ENCODE results near the gene CD3G.

CD3G gene

DNA sequence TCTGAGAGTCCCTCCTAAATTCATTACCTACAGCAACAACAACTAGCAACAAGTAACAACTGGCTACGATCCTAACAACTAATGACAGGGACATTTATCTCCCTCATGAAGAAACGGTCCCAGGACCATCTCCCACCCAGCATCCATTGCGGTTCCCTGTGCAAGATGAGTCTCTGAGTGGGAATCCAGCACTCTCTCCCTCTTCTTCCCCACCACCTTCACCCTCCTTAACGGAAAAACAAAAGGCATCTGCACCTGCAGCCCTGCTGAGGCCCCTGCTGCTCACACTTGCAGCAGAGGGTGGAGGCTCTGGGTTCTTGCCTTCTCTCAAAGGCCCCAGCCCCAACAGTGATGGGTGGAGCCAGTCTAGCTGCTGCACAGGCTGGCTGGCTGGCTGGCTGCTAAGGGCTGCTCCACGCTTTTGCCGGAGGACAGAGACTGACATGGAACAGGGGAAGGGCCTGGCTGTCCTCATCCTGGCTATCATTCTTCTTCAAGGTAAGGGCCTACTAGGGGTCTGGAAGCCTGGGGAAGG, at the start of gene CD3G:
Gene CD3G (plus strand): TSS at position 364 of the 535 bp plus-strand sequence. CDS start 80 bp downstream, at position 444.
- H3K27me3 ChIP-seq (replicated peaks; ENCODE audit: insufficient read depth, low read length), result no peaks in the 10 kb centered on the region
- H3K4me3 ChIP-seq (ENCODE audit: low read length), result no peak within 1 kb of the TSS
- no peak for DNase-seq
- no peaks in the 10 kb centered on the region for H3K4me1 ChIP-seq (ENCODE audit: low read length)
- H3K9me3 ChIP-seq (replicated peaks; ENCODE audit: insufficient read depth, low read length), result no peaks in the 10 kb centered on the region
- no peaks in the 10 kb centered on the region for H4K20me1 ChIP-seq (ENCODE audit: insufficient read depth, low read length)
- TF ChIP-seq, protein P1, sequence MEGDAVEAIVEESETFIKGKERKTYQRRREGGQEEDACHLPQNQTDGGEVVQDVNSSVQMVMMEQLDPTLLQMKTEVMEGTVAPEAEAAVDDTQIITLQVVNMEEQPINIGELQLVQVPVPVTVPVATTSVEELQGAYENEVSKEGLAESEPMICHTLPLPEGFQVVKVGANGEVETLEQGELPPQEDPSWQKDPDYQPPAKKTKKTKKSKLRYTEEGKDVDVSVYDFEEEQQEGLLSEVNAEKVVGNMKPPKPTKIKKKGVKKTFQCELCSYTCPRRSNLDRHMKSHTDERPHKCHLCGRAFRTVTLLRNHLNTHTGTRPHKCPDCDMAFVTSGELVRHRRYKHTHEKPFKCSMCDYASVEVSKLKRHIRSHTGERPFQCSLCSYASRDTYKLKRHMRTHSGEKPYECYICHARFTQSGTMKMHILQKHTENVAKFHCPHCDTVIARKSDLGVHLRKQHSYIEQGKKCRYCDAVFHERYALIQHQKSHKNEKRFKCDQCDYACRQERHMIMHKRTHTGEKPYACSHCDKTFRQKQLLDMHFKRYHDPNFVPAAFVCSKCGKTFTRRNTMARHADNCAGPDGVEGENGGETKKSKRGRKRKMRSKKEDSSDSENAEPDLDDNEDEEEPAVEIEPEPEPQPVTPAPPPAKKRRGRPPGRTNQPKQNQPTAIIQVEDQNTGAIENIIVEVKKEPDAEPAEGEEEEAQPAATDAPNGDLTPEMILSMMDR (IDR thresholded peaks at IDR 0.05; ENCODE audit: low read length), result no peak
- TF ChIP-seq EZH2 (optimal IDR thresholded peaks at IDR 0.05; ENCODE audit: low read depth, low read length), result no peak
- no peak for TF ChIP-seq EZH2phosphoT487 (IDR thresholded peaks at IDR 0.05; ENCODE audit: low read length)
- H2AFZ ChIP-seq (ENCODE audit: low read length), result no peak within 1 kb of the TSS
- no peaks in the 10 kb centered on the region for H3K79me2 ChIP-seq (ENCODE audit: low read length)
- H3K27ac ChIP-seq (ENCODE audit: low read length), result no peak within 1 kb of the TSS
- no peaks in the 10 kb centered on the region for H3F3A ChIP-seq (ENCODE audit: insufficient read depth, low read length)
- H3K4me2 ChIP-seq (ENCODE audit: low read depth, low read length), result no peak within 1 kb of the TSS
- no peak within 1 kb of the TSS for H3K9ac ChIP-seq (ENCODE audit: low read length)
- H3K36me3 ChIP-seq (replicated peaks; ENCODE audit: insufficient read depth, low read length), result no peaks in the 10 kb centered on the region
- H3K9me2 ChIP-seq (replicated peaks; ENCODE audit: insufficient read depth, low read length), result no peaks in the 10 kb centered on the region

GRCh38 chr11:118295199-118295598, 48.9 kb upstream of the CD3G start:
- no peaks in the 10 kb centered on the region for H3F3A ChIP-seq (ENCODE audit: insufficient read depth, low read length)
- no peak for DNase-seq

DNA sequence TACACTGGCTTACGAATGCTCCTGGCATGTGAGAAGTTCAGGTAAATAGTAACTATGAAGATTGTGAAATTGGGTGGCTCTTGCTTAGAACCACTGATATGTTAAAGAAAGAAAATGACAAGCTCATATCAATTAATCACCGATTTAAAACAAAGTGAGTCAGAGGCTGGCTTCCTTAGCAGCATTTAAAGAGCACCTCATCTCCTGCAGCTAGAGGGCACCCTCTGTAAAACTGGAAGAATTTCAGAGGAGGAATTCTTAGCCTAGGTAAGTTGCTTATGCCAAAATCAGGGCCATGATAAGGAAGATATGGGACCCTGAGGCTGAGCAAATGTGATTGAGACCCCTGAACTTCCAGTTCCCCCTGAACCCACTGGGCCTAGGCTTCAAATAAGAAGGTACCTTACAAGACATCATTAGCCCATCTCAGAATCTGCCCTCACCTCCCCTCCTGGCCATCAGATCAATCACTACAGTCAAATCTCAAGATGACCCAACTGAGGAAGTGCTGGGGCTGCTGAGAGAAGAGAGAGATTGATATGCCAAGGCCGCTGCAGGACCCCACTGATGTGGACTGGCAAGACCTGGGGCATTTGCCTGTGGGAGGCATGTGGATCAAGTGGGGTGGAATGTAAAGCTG, 48.2 kb upstream of the CD3G start:
- Histone ChIP-seq H3K4me1 (ENCODE audit: low read length) (no peaks in the 10 kb centered on the region), H3K9me2 (replicated peaks; ENCODE audit: insufficient read depth, low read length) (no peaks in the 10 kb centered on the region), H3K79me2 (ENCODE audit: low read length) (no peaks in the 10 kb centered on the region), H3K27me3 (replicated peaks; ENCODE audit: insufficient read depth, low read length) (no peaks in the 10 kb centered on the region), H3F3A (ENCODE audit: insufficient read depth, low read length) (no peaks in the 10 kb centered on the region), H3K36me3 (replicated peaks; ENCODE audit: insufficient read depth, low read length) (no peaks in the 10 kb centered on the region), H3K9ac (ENCODE audit: low read length) (no peak overlapping the region), H2AFZ (ENCODE audit: low read length) (no peak overlapping the region), H4K20me1 (ENCODE audit: insufficient read depth, low read length) (no peaks in the 10 kb centered on the region), H3K4me3 (ENCODE audit: low read length) (no peak overlapping the region), H3K27ac (ENCODE audit: low read length) (no peak overlapping the region), H3K9me3 (replicated peaks; ENCODE audit: insufficient read depth, low read length) (no peaks in the 10 kb centered on the region), H3K4me2 (ENCODE audit: low read depth, low read length) (no peak overlapping the region)
- no peak for TF ChIP-seq EZH2phosphoT487 (IDR thresholded peaks at IDR 0.05; ENCODE audit: low read length)
- TF ChIP-seq, protein P1 (IDR thresholded peaks at IDR 0.05; ENCODE audit: low read length), result peak; percentile 61
- no peak for DNase-seq

More at GRCh38 chr11:118295199-118295598, 48.9 kb upstream of the CD3G start:
- no peak overlapping the region for H3K4me2 ChIP-seq (ENCODE audit: low read depth, low read length)
- H3K27ac ChIP-seq (ENCODE audit: low read length), result no peak overlapping the region
- H3K9ac ChIP-seq (ENCODE audit: low read length), result no peak overlapping the region
- H3K9me2 ChIP-seq (replicated peaks; ENCODE audit: insufficient read depth, low read length), result no peaks in the 10 kb centered on the region
- H3K4me1 ChIP-seq (ENCODE audit: low read length), result no peaks in the 10 kb centered on the region
- H3K9me3 ChIP-seq (replicated peaks; ENCODE audit: insufficient read depth, low read length), result no peaks in the 10 kb centered on the region
- no peaks in the 10 kb centered on the region for H4K20me1 ChIP-seq (ENCODE audit: insufficient read depth, low read length)
- H3K27me3 ChIP-seq (replicated peaks; ENCODE audit: insufficient read depth, low read length), result no peaks in the 10 kb centered on the region
- no peak overlapping the region for H2AFZ ChIP-seq (ENCODE audit: low read length)
- no peaks in the 10 kb centered on the region for H3K79me2 ChIP-seq (ENCODE audit: low read length)
- no peaks in the 10 kb centered on the region for H3K36me3 ChIP-seq (replicated peaks; ENCODE audit: insufficient read depth, low read length)
- TF ChIP-seq EZH2phosphoT487 (IDR thresholded peaks at IDR 0.05; ENCODE audit: low read length) (no peak), EZH2 (optimal IDR thresholded peaks at IDR 0.05; ENCODE audit: low read depth, low read length) (no peak)
- TF ChIP-seq, protein P1 (IDR thresholded peaks at IDR 0.05; ENCODE audit: low read length), result no peak
- H3K4me3 ChIP-seq (ENCODE audit: low read length), result no peak overlapping the region
